Neuronal stem cell (in vitro differentiated cells): ENCODE data around the gene FNIP2.

Experiments used
- DNase-seq: peaks from one replicate; pipeline ENCODE4 v3.0.0-alpha.2; 2013; ENCODE audit warnings: low spot score
- H2AFZ ChIP-seq: one replicate; pipeline ENCODE4 v1.6.1; 2013; ENCODE audit warnings: mild to moderate bottlenecking, low read length, inconsistent platforms
- H2AK5ac ChIP-seq: 2 replicates; pipeline ENCODE4 v1.6.1; 2013; ENCODE audit warnings: low read depth, mild to moderate bottlenecking, inconsistent platforms, low read length, moderate library complexity, mixed read lengths
- H2BK120ac ChIP-seq: 2 replicates; pipeline ENCODE4 v1.6.1; 2013; ENCODE audit warnings: low read depth, mild to moderate bottlenecking, inconsistent platforms, low read length, moderate library complexity, mixed read lengths
- H2BK12ac ChIP-seq: one replicate; pipeline ENCODE4 v1.6.1; 2013; ENCODE audit warnings: low read length, inconsistent platforms
- H2BK15ac ChIP-seq: 2 replicates; pipeline ENCODE4 v1.6.1; 2013; ENCODE audit warnings: mild to moderate bottlenecking, low read length, inconsistent platforms, mixed read lengths
- H2BK5ac ChIP-seq: one replicate; pipeline ENCODE4 v1.6.1; 2013; ENCODE audit warnings: inconsistent platforms, mild to moderate bottlenecking, low read length, moderate library complexity
- H3K14ac ChIP-seq: one replicate; pipeline ENCODE4 v1.6.1; 2013; ENCODE audit warnings: low read length, inconsistent platforms
- H3K18ac ChIP-seq: 2 replicates; pipeline ENCODE4 v1.6.1; 2013; ENCODE audit warnings: low read length, inconsistent platforms
- H3K23ac ChIP-seq: 2 replicates; pipeline ENCODE4 v1.6.1; 2013; ENCODE audit warnings: low read depth, mild to moderate bottlenecking, mixed read lengths, low read length, inconsistent platforms; ENCODE audit not compliant: poor library complexity
- H3K27ac ChIP-seq: replicated peaks from 3 replicates; pipeline ENCODE4 v1.5.1; 2013; ENCODE audit warnings: low read length, inconsistent platforms
- H3K27me3 ChIP-seq, 3 experiments: 2 replicates each; pipeline ENCODE4 v1.6.1; 2013; ENCODE audit warnings: low read length in 3 of 3, mild to moderate bottlenecking in 2 of 3, inconsistent platforms in 1 of 3, low read depth in 1 of 3, mixed read lengths in 1 of 3, moderate library complexity in 1 of 3; ENCODE audit not compliant: control insufficient read depth in 3 of 3, insufficient read depth in 3 of 3
- H3K36me3 ChIP-seq, 2 donors: replicated peaks in 1 of 2; 2 replicates each; pipeline ENCODE4 v1.6.1; 2013; ENCODE audit warnings: low read length in 2 of 2; ENCODE audit not compliant: control insufficient read depth in 2 of 2, insufficient read depth in 2 of 2
- H3K4ac ChIP-seq: 2 replicates; pipeline ENCODE4 v1.6.1; 2013; ENCODE audit warnings: inconsistent platforms, mild to moderate bottlenecking, low read length, moderate library complexity
- H3K4me1 ChIP-seq, 2 donors: 1 replicate in 1 of 2; 2 replicates in 1 of 2; pipeline ENCODE4 v1.6.1; 2013; ENCODE audit warnings: low read length in 2 of 2, low read depth in 1 of 2; ENCODE audit not compliant: control insufficient read depth in 2 of 2, insufficient read depth in 1 of 2
- H3K4me2 ChIP-seq: one replicate; pipeline ENCODE4 v1.6.1; 2013; ENCODE audit warnings: mild to moderate bottlenecking, low read length, inconsistent platforms; ENCODE audit not compliant: insufficient read depth, poor library complexity, severe bottlenecking
- H3K4me3 ChIP-seq, 2 donors: 2 replicates each; pipeline ENCODE4 v1.5.1; 2013; ENCODE audit warnings: low read length in 2 of 2, mild to moderate bottlenecking in 2 of 2, inconsistent platforms in 1 of 2, moderate library complexity in 1 of 2
- H3K79me1 ChIP-seq: one replicate; pipeline ENCODE4 v1.6.1; 2013; ENCODE audit warnings: low read depth, mild to moderate bottlenecking, inconsistent platforms, low read length, moderate library complexity
- H3K9ac ChIP-seq: one replicate; pipeline ENCODE4 v1.6.1; 2013; ENCODE audit warnings: mild to moderate bottlenecking, low read depth, low read length, inconsistent platforms; ENCODE audit not compliant: poor library complexity
- H3K9me3 ChIP-seq, 2 donors: replicated peaks in 1 of 2; 2 replicates each; pipeline versions ENCODE3 to v1.6.1; 2013; ENCODE audit warnings: low read length in 2 of 2, mild to moderate bottlenecking in 2 of 2, inconsistent platforms in 1 of 2, low read depth in 1 of 2, mixed read lengths in 1 of 2, moderate library complexity in 1 of 2; ENCODE audit not compliant: control insufficient read depth in 2 of 2, insufficient read depth in 1 of 2
- H4K8ac ChIP-seq: one replicate; pipeline ENCODE4 v1.6.1; 2013; ENCODE audit warnings: low read depth, mild to moderate bottlenecking, inconsistent platforms, low read length, moderate library complexity
- H4K91ac ChIP-seq: one replicate; pipeline ENCODE4 v1.6.1; 2013; ENCODE audit warnings: low read length, low read depth, mild to moderate bottlenecking, inconsistent platforms; ENCODE audit not compliant: poor library complexity
- WGBS, 2 donors: extraction: QIAGEN DNeasy Blood & Tissue Kit; methylation state at CpG; one replicate each; pipeline ENCODE4 v1.1.7; 2013; ENCODE audit warnings: missing lambda C conversion rate in 2 of 2, mixed read lengths in 1 of 2; ENCODE audit not compliant: insufficient read length in 2 of 2, insufficient replicate concordance in 1 of 2; ENCODE audit errors: extremely low coverage in 2 of 2; 5-methylcytosine and 5-hydroxymethylcytosine counted together

The FNIP2 gene

GRCh38 chr4:158816955-158817354 lies 48.1 kb downstream of the FNIP2 start:
- no peaks in the 10 kb centered on the region for H3K9me3 ChIP-seq
- H3K4me3 ChIP-seq = no peak overlapping the region
- no peak overlapping the region for H3K27ac ChIP-seq
- no peak overlapping the region for H3K23ac ChIP-seq
- no peak overlapping the region for H3K9ac ChIP-seq
- H2BK120ac ChIP-seq = no peak overlapping the region
- WGBS, 2 donors = no CpG with 5 or more reads among the region's 1 CpG
- H2AFZ ChIP-seq = no peak overlapping the region
- H2BK15ac ChIP-seq = no peak overlapping the region
- H3K36me3 ChIP-seq = no peaks in the 10 kb centered on the region
- no peaks in the 10 kb centered on the region for H3K4me1 ChIP-seq
- no peak overlapping the region for H2BK5ac ChIP-seq
- H2BK12ac ChIP-seq = no peak overlapping the region
- H3K4me2 ChIP-seq = no peak overlapping the region
- H4K8ac ChIP-seq = no peak overlapping the region
- H4K91ac ChIP-seq = no peak overlapping the region
- no peak overlapping the region for H2AK5ac ChIP-seq
- no peak for DNase-seq
- peaks cover 1% of the 10 kb centered on the region for H3K79me1 ChIP-seq
- no peak overlapping the region for H3K4ac ChIP-seq
- no peak overlapping the region for H3K18ac ChIP-seq
- H3K27me3 ChIP-seq = no peaks in the 10 kb centered on the region
- H3K14ac ChIP-seq = no peak overlapping the region

GRCh38 chr4:158817562-158818296 lies 48.9 kb downstream of the FNIP2 start:
- DNase-seq = no peak
- H3K4me2 ChIP-seq = no peak overlapping the region
- no peak overlapping the region for H3K18ac ChIP-seq
- H3K27me3 ChIP-seq = no peaks in the 10 kb centered on the region
- no peak overlapping the region for H2AK5ac ChIP-seq
- no peaks in the 10 kb centered on the region for H3K36me3 ChIP-seq
- WGBS, 2 donors = no CpG with 5 or more reads among the region's 10 CpGs
- H2BK120ac ChIP-seq = no peak overlapping the region
- H4K8ac ChIP-seq = no peak overlapping the region
- H3K23ac ChIP-seq = no peak overlapping the region
- H3K9me3 ChIP-seq = no peaks in the 10 kb centered on the region
- peaks cover 1% of the 10 kb centered on the region for H3K79me1 ChIP-seq
- no peak overlapping the region for H2BK5ac ChIP-seq
- no peak overlapping the region for H2AFZ ChIP-seq
- no peak overlapping the region for H3K4ac ChIP-seq
- H3K4me3 ChIP-seq = no peak overlapping the region
- no peak overlapping the region for H2BK15ac ChIP-seq
- H3K4me1 ChIP-seq = no peaks in the 10 kb centered on the region
- H2BK12ac ChIP-seq = no peak overlapping the region
- H4K91ac ChIP-seq = no peak overlapping the region
- H3K9ac ChIP-seq = no peak overlapping the region
- H3K14ac ChIP-seq = no peak overlapping the region
- no peak overlapping the region for H3K27ac ChIP-seq

DNA sequence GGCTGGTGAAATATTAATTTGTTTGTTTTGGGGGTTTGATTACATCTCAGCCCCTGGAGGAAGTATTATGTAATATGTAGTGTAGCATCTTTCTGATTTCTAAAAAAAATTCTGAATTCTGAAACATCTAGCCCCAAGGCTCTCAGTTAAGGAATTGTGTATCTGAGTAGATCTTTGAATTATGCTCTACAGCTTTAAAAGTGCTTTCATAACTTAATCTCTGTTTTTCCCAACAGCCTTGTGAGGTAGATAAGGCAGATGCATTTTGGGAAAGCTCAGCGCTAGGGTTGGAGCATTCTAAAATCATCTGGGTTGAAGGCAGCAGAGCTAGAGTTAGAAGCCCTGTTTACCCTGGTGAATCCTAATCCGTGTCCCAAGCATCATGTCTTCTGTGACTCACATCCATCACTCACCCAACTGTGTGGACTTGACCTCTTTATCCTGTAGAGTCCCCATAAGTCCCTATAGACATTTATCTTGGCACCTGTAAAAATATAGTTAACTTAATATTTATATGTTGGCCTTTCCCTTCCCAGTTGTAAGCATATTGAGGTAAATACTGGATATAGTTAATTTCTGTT lies 49.8 kb downstream of the FNIP2 start:
- DNase-seq = no peak
- H3K4me1 ChIP-seq = no peaks in the 10 kb centered on the region
- H3K27ac ChIP-seq = no peak overlapping the region

DNA sequence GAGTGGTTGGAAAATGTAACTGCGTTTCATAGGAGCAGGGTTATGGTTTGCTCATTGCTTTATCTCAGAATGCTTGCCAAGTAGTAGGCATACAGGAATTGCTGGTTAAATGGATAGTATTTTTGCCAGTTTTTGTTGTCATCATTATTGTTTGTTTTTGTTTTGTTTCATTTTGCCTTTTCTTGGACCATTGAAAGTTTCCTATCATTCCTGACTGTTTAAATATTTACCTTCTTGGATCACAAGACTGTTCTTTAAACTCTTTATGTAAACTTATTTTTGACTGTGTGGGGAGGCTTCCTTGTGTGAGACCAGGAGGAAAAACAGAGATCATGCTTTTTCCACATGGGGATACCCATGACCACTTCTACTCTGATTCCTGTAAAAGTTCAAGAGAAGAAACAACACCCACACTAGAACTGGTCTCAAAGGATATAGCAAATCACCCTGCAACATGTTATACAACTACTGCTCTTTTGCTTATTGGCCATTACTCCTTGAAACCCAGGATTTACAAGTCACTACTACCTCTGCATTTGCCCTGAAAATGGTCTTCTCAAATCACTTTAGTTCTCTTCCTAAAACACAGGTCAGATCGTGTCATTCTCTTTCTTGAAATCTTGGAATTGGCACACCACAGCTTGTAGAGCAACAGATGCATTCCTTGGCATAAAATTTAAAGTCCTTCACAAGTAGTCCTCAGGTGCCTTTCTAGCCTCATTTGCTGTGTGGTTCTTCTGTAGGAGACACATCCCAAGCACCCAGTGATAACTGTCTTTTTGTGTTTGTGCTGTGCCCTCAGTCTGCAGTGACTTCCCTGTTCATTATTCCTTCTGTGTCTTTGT lies 51.3 kb downstream of the FNIP2 start:
- Histone ChIP-seq H2BK120ac (no peak overlapping the region), H3K18ac (no peak overlapping the region), H3K27ac (no peak overlapping the region), H2BK12ac (no peak overlapping the region), H4K91ac (no peak overlapping the region), H3K79me1 (peaks cover 1% of the 10 kb centered on the region), H3K27me3 (no peaks in the 10 kb centered on the region), H2BK5ac (no peak overlapping the region), H2AK5ac (no peak overlapping the region), H3K14ac (no peak overlapping the region), H3K4me2 (no peak overlapping the region), H3K4me3 (no peak overlapping the region), H3K4me1 (no peaks in the 10 kb centered on the region), H4K8ac (no peak overlapping the region), H2AFZ (no peak overlapping the region), H3K36me3 (no peaks in the 10 kb centered on the region), H3K9ac (no peak overlapping the region), H3K9me3 (no peaks in the 10 kb centered on the region), H3K23ac (no peak overlapping the region), H2BK15ac (no peak overlapping the region), H3K4ac (no peak overlapping the region)
- DNase-seq = no peak
- WGBS, 2 donors = 100% methylated on average over 1 of the region's 2 CpGs; no CpG with 5 or more reads in 1 of the 2 donors

More for the DNA sequence above, 49.8 kb downstream of the FNIP2 start:
- no peak overlapping the region for H3K9ac ChIP-seq
- peaks cover 1% of the 10 kb centered on the region for H3K79me1 ChIP-seq
- no peak overlapping the region for H3K14ac ChIP-seq
- no peak overlapping the region for H2BK12ac ChIP-seq
- H3K23ac ChIP-seq = no peak overlapping the region
- WGBS, 2 donors = no CpG with 5 or more reads among the region's 2 CpGs
- H4K91ac ChIP-seq = no peak overlapping the region
- H3K18ac ChIP-seq = no peak overlapping the region
- no peaks in the 10 kb centered on the region for H3K27me3 ChIP-seq
- no peak overlapping the region for H4K8ac ChIP-seq
- no peak overlapping the region for H3K4me2 ChIP-seq
- H2BK5ac ChIP-seq = no peak overlapping the region
- H2AFZ ChIP-seq = no peak overlapping the region
- H3K9me3 ChIP-seq = no peaks in the 10 kb centered on the region
- H2BK120ac ChIP-seq = no peak overlapping the region
- H3K4ac ChIP-seq = no peak overlapping the region
- H3K4me3 ChIP-seq = no peak overlapping the region
- H3K36me3 ChIP-seq = no peaks in the 10 kb centered on the region
- no peak overlapping the region for H2AK5ac ChIP-seq
- no peak overlapping the region for H2BK15ac ChIP-seq
